Putamen (tissue), 1 donor: ENCODE results near the gene ZC3H10.
A peak's percentile ranks its signal among the peaks of the same experiment; 100 is the strongest.
"Not testable (repeated sequence)": the region's sequence is repeated elsewhere in the genome, so short reads cannot be mapped to it uniquely, and the experiment has no call there.

Experiments used
- DNase-seq: peaks from one replicate; pipeline ENCODE4 v3.0.0-alpha.2; 2016; ENCODE audit warnings: low spot score

The ZC3H10 gene

DNA sequence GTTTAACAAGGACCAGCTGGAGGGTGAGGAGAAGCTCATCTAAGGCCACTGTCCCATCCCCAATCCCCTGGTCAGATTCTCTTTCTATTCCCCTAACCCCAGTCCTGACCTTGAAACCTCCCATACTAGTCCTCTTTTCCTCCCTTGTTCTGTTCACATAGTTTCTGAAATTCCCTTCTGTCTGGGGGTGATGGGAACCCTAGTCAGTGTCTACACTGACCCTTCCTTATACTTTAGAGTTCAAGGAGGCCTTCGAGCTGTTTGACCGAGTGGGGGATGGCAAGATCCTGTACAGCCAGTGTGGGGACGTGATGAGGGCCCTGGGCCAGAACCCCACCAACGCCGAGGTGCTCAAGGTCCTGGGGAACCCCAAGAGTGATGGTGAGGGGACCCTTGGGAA is 36.8 kb downstream of the ZC3H10 start:
- no peak for DNase-seq

DNA sequence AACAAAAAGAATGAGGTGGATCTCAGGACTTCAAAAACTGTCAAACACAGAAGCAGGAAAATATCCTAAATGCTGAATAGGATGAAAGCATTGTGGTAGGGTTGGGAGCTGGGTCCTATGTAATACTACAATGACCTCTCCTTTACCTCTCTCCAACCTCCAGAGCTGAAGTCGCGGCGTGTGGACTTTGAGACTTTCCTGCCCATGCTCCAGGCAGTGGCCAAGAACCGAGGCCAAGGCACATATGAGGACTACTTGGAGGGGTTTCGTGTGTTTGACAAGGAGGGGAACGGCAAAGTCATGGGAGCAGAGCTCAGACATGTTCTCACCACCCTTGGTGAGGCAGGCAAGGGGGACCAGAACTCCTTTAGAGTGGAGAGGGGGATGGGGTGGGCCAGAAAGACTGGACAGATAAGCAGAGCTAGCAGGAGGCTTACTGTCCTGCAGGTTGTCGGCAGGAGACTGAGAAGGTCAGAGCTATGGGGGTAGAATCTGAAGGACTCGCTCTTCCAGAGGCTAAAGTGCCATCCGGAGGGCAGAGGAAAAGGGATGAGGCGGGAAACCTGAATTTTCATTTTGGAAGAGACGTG is 37.3 kb downstream of the ZC3H10 start:
- no peak for DNase-seq

DNA sequence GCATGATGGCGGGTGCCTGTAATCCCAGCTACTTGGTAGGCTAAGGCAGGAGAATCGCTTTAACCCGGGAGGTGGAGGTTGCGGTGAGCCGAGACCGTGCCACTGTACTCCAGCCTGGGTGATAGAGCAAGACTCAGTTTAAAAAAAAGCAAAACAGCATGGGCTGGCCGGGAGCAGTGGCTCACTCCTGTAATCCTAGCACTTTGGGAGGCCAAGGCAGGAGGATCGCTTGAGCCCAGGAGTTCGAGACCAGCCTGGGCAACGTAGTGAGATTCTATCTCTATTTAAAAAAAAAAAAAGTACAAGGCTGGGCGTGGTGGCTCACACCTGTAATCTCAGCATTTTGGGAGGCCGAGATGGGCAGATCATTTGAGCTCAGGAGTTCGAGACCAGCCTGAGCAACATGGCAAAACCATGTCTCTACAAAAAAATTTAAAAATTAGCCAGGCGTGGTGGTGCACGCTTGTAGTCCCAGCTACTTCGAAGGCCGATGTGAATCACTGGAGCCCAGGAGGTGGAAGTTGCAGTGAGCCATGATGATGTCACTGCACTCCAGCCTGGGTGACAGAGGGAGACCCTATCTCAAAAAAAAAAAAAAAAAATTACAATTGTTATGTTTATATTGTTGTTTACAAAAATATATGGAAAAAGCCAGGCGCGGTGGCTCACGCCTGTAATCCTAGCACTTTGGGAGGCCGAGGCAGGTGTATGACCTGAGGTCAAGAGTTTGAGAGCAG is 38.6 kb downstream of the ZC3H10 start:
- DNase-seq, result not testable (repeated sequence)

DNA sequence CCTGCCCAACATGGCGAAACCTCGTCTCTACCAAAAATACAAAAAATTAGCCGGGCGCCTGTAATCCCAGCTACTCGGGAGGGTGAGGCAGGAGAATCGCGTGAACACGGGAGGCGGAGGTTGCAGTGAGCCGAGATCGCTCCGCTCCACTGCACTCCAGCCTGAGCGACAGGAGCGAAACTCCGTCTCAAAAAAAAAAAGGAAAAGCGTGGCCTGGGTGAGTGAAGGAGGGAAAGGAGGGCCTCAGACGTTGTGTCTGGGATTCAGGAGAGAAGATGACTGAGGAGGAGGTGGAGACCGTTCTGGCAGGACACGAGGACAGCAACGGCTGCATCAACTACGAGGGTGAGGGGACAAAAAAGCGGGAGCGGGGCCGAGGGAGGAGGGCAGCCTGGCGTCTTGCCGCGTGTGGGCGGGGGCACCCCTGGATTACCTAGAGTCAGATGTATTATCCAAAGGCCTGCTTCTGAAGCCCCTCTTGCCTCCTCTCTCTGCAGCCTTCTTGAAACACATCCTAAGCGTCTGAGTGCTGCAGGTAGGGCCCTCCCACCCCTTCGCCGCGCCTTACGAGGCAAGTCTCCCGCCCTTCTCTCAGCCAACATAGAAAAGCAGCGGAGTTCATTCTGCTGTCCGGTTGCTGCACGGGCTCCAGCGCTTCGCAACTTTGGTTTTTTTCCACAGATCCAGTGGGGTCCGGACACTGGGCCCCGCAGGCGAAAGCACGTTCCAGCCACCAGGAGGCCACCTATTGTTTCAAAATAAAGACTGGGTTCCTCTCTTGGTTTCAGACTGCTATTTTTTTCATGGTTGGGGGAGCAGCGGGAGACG is 39.3 kb downstream of the ZC3H10 start:
- peak; percentile 26 for DNase-seq

DNA sequence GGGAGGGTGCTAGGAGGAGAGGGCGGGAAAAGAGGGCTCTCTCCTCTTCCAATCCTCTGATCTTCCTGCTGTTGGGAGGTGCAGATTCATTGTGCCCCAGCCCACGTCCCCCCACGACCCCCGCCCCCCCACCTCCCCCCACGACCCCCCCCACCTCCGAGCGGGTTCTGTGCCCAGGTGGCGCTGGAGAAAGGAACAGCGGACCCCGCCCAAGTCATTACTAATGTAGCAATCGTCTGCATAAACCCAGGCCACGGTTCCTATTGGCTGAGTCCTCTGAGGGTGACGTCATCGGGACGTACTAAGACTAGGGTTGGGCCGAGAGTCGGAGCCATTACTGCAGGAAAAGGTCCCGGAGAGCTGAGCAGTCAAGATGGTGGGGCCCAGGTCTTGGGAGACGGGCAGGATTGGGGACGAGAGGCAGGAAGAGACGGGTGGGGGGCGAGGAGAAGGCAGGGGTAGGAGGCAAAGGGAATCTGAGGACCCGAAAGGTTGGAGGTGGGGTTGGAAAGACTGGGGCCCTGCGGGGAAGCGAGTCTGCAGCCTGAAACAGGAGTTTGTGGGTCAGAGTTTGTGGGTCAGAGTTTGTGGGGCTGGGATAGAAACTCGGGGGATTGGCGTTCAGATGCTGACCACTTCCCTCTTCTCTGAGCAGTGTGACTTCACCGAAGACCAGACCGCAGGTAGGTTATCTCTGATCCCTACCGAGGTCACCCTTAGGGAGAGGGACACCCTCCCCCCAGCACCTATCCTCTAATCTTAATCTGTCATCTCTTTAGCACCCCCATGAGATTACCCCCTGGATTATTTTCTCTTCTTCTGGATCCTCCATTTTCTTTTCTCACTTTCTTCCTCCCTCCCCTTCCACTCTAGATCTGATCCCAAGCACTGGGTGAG is 40.2 kb downstream of the ZC3H10 start, which contains the start of gene MYL6:
MYL6 (plus strand) TSS at position 331 of the 897 bp plus-strand sequence; CDS start at position 374, 43 bp downstream.
- peak; percentile 98 for DNase-seq

DNA sequence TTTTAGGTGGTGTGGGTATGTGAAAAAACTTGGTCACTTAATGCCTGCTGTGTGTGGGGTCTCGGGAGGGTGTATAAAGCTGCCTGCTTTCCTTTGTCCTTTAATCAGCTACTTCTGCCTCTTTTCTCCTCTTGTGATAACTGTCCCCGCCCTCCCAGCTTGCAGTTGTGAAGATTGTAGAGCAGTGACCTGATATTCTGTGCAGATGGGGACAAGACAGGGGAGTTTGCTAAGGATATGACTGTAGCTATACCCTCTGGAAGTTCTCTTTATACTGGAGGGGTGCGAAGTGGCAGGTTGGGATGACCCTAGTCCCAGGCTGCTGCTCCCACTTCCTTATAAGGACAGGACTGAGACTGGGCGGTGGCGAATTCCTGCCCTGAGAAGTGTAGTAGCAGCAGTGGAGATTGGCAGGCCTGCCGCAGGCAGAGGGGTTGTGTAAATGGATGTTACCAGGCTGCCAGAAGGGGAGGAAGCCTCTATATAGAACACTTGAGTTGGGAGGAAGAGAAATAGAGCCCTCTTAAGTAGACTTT is 40.9 kb downstream of the ZC3H10 start:
- DNase-seq, result no peak

DNA sequence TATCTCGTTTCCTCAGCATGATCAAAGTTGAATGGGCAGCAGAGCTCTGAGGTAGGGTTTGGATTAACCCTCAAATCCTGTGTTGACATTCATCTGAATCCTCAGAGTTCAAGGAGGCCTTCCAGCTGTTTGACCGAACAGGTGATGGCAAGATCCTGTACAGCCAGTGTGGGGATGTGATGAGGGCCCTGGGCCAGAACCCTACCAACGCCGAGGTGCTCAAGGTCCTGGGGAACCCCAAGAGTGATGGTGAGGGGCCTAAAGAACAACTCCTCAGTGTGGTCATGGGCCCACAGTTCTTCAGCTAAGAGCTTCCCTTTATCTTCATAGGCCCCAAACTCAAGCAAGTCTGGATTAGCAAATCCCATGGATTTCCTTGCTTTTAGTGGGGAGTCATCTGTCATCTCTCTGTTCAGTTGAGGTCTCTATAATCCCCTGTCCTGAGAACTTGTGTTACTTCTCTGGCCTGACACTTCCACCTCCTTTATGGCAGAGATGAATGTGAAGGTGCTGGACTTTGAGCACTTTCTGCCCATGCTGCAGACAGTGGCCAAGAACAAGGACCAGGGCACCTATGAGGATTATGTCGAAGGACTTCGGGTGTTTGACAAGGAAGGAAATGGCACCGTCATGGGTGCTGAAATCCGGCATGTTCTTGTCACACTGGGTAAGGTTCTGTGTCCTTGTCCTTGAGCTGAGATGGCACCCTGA is 41.6 kb downstream of the ZC3H10 start:
- no peak for DNase-seq

DNA sequence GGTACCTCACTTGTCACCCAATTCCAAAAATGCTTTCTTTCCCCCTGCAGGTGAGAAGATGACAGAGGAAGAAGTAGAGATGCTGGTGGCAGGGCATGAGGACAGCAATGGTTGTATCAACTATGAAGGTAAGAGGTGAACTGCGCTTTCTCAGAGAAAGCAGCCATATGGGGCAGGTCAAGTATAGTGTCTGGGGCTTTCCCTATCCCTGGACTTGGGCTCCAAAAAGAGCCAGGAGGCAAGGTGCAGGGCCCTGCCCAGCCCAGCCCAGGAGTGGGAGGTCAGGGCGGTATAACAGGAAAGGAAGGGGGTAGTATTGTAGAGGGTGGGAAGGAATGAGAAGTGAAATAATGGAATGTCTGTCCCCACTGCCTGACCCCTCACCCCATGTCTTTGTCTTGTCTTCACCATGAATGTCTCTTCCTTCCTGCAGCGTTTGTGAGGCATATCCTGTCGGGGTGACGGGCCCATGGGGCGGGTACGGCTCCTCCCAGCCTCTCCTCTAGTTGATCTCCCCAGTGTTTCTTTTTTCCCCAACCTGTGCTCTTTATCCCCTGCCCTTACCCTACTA is 42.2 kb downstream of the ZC3H10 start:
- DNase-seq, result no peak

DNA sequence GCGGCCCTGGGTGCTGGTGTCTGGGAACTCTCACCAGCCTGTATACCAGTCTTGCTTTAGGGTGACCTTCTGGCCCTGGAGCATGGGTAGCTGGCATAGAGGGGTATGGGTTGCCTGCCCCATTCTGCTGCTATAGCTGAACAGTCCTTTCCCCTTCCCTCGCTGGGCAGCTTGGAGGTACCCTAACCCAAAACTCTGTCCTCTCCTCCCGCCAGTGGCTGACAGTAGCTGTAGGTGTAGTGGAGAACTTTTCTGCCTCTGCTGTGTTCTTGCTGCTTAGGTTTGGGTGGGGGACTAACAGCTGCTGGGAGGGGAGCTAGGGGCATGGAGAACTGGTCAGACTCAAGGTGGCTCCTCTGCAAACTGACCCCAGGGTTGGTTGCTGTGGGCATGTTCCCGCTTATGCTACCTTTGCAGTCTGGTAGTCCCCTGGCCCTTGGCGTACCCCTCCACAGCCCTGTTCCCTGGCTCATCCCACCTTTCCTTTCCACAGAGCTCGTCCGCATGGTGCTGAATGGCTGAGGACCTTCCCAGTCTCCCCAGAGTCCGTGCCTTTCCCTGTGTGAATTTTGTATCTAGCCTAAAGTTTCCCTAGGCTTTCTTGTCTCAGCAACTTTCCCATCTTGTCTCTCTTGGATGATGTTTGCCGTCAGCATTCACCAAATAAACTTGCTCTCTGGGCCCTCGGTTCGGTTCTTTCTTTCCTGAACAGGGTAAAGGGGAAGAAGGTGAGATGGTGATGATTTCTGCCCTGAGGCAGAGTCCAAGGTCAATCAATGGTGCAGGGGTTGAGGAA is 43.0 kb downstream of the ZC3H10 start:
- no peak for DNase-seq

DNA sequence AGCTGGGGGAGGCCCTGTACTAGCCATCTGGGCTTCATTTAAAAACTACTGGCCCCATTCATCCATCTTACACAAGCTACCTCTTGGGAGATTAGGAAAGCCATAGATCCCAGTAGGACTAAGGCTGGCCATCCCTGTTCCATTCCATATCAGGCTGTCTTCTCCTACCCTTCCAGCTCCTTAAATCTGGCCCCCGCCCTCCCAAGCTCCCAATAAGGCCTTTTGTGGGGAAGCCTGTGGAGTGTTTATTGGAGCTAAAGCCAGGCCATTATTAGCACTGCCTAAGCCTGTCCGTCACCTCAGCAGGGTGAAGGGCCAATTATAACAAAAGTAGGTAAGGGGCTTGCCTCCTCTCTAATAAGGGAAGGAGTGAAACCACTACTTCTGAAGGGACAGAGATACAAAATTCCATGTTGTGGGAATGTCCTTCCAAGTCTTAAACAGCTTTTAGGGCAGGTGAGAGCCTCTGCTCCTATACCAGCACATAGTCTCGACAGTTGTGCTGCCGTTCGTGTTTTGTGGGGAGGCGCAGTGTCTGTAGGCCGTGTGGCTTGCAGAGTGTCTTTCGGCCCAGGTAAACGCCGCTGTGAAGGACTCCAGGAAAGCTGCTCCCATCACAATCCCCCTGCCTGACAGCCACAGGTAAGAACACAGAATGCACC is 43.8 kb downstream of the ZC3H10 start:
- no peak for DNase-seq

DNA sequence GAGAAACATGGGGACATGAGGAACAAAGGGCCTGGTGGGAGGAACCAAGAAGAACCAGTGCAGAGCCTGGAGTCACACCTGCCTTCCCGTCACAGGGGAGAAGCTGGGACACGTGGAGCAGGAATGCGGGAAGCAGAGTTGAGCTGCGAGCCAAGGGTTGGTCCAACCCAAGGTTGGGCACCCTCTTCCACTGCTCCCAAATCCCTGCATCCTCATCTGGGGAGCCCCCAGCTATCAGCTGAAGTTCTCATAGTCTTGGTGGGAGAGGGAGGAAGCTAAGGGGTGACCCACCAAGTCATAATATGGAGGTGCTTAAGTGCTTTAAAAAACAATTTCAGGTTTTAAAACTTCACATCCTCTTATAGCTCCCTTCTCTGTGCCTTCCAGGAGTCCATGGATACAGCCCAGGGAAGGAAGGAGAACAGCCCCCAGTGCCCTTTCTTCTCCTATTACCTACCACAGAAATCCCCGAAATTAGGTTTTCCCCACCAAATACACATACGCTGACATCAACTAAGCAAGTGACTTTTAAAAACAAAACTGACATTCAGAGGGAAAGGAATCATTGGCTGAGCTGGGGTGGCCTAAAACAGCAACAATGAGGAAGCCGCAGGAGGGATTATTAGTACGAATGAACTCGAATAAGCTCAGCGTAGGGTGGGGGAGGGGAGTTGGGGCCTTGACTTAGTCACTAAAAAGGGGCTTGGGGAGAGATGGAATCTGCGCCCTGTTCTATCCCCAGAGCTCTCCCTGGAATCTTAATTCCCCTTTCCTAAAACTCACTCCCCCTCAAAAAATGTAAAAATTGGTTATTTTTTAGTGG is 44.6 kb downstream of the ZC3H10 start:
- no peak for DNase-seq

DNA sequence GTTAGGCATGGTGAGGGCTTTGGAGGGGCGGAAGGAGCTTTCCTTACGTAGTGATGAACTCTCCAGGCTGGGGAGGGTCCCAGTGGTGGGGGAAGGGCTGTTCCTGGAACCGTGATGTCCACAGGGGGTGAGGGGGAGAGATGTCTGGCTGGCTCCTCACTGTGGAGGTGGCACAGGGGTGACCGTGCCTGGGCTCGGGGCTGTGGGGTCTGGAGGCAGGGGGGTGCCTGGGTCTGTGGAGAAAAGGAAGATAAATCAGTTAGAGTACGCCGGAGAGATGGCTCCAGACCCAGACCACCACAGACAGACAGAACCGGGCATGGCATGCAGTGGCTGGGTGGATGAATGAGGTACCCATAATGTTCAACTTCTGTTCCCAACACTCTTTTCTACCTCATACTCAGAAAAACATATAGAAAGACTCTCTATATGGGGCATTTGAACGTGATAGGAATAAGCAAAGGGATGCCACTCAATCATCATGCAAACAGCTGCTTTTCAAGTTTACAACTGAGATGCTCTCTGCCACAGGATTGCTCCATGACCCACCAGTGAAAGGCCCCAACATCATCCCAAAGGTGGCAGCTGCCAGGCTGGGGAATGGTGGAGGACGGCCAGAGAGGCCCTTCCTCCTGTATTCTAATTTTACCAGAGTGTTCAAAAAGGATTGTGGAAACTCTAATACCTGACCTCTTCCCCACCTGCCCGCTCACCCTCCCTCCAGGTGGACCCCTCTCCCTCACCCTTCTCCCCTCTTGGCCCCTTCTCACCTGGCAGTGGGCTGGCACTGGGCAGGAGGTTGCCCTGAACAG is 45.7 kb downstream of the ZC3H10 start:
- DNase-seq, result no peak

DNA sequence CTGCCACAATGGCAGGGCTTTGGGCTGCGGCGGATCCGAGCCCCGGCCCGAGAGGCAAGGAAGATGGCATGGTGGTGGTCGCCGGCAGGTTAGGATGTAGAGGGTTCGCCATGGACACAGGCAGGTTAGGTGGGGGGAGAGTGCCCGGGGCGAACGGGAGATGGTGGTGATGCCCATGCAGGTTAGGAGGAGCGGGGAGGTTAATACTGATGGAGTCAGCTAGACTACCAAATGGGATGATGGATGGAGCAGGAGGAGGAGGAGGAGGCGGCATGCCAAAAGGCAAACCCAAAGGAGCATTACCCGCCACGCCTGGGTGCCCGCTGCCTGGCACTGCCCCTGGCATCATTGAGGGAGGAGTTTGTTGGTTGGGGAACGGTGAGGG is 46.3 kb downstream of the ZC3H10 start:
- DNase-seq, result no peak

DNA sequence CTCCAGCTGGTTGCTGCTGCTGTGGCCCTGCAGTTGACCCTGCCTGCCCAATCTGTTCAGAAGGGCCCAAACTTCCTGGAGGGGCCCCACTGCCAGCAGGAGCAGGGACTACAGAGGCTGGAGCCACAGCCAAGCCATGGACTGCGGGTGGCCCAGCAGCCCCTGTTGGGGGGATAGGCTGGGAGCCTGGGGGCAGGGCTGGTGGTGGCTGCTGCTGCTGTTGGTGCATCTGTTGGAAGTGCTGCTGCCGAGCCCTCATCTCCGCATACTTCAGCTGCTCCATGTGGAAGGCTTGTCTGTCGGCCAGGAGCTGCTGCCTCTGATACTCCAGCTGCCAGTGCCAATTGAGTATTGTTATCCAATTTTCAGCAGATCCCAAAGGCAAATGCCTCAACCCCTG is 47.3 kb downstream of the ZC3H10 start:
- DNase-seq, result no peak

DNA sequence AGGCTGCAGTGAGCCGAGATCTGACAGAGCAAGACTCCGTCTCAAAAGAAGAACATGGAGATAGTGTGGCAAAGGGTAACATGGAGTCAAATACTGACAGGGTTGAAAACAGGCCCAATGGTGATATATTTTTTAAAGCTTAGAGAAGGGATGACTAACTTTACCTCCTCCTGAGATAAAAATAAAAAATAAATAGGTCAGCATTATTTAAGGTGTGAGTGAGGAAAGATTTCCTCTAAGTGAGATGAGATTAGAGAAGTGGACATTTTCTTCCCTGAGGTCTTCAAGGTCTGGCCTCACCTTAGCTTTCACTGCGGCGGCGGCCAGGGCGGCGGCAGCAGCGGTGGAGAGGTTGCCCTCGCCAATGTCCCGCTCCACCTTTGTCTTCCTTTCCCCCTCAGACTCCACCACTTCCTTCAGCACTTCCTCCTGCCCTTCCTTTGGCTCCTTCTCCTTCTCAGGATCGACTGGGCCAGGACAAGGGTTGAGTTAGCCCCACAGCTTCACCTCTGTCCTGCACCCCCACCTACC is 51.2 kb downstream of the ZC3H10 start:
- DNase-seq, result no peak

DNA sequence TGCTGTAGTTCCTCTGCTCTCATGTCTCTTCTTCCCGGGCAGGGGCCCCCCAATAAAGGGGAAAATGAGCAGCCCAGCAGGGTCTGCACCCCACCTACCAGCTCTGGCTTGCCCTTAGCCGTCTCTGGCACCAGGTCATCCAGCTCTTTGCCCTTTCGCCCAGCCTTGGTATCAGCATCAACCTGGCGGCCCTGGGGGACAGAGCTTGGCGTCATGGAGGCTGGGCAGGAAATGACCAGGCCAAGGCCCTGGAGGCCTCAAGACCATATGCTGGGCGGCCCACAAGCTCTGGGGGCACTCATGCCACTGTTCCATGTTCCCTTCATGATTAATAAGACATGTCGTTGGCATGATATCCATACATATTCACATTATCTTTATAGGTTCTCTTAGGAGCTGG is 54.8 kb downstream of the ZC3H10 start:
- no peak for DNase-seq
